BJ (cell line): ENCODE results near the gene TMSB15C. TPM values are rescaled to one million over a fixed set of nuclear protein-coding genes. Genes with fewer than 3 reads are reported as not detected.

Source experiments
- CTCF ChIA-PET: fragments of 350-600 bp; formaldehyde crosslinking; extraction: SDS; loops from one replicate; lab custom pipeline; 2021; ENCODE audit warnings: antibody characterized with exemption, inconsistent platforms; lab: Yijun Ruan, JAX
- POLR2A ChIA-PET: fragments of 300-600 bp; sonication (Branson Sonifier 250); formaldehyde crosslinking; extraction: SDS; loops from one replicate; lab custom pipeline; 2021; ENCODE audit warnings: antibody characterized with exemption; lab: Charles Lee
- DNase-seq: peaks from one replicate; pipeline ENCODE4 v3.0.0-alpha.2; 2011; ENCODE audit warnings: low read depth
- H3K27me3 ChIP-seq: 2 replicates; pipeline ENCODE4 v1.6.0; 2011; ENCODE audit warnings: low read length; ENCODE audit not compliant: control insufficient read depth, insufficient read depth
- H3K36me3 ChIP-seq: 2 replicates; pipeline ENCODE4 v1.5.1; 2011; ENCODE audit warnings: low read length; ENCODE audit not compliant: control insufficient read depth, insufficient read depth
- H3K4me3 ChIP-seq: 2 replicates; pipeline ENCODE4 v1.5.1; 2011; ENCODE audit warnings: low read depth, mild to moderate bottlenecking, control low read depth, low read length
- CTCF ChIP-seq: IDR thresholded peaks from 2 replicates; pipeline ENCODE4 v1.5.1; 2011; ENCODE audit warnings: low read depth, mild to moderate bottlenecking, control low read depth, inconsistent platforms, low read length, moderate library complexity; ENCODE audit not compliant: insufficient read depth
- polyA plus RNA-seq: library from polyadenylated mRNA; depleted of rRNA; stranded (reverse); fragments of >200 nt; gene quantifications from 2 replicates; pipeline ENCODE4 v1.2.3, GENCODE V29; 2011; rRNA removed

TMSB15C gene
- polyA plus RNA-seq, 1 experiment, result 1.2 TPM

GRCh38 chrX:104039689-104040505, 36.1 kb downstream of the TMSB15C start, which contains the start of gene H2BW2:
H2BW2 (plus strand) TSS chrX:104039956; CDS start chrX:104039995, 39 bp downstream.
- Histone ChIP-seq H3K4me3 (no peak within 1 kb of the TSS), H3K36me3 (no peaks in the 10 kb centered on the region), H3K27me3 (no peaks in the 10 kb centered on the region)
- ChIA-PET POLR2A (no interaction called here), CTCF (interaction anchor here (0.7 kb wide), 1 partner anchor 40 kb away, joined by 3 read pairs; no protein-coding TSS in a partner anchor)
- DNase-seq, result no peak
- no peak for TF ChIP-seq CTCF

Other genes with a start within 250 kb of the TMSB15C start
- gene RAB9B, start 244.0 kb downstream of the TMSB15C start, polyA plus RNA-seq, result 0.39 and 0.82 TPM in 2 replicates
- gene TMSB15B, start 113.6 kb downstream of the TMSB15C start, polyA plus RNA-seq, result 4.7 and 6.6 TPM in 2 replicates
- gene H2BW1, start 62.5 kb downstream of the TMSB15C start, polyA plus RNA-seq, result not detected in 2 replicates
- not detected in 2 replicates for gene H2BW2, start 36.3 kb downstream of the TMSB15C start, polyA plus RNA-seq
- 1.5 and 3.2 TPM in 2 replicates for gene ZCCHC18, start 36.3 kb upstream of the TMSB15C start, polyA plus RNA-seq
- gene SLC25A53, start 80.8 kb upstream of the TMSB15C start, polyA plus RNA-seq, result 4.5 and 5.0 TPM in 2 replicates
- 2.5 and 5.3 TPM in 2 replicates for gene FAM199X, start 90.2 kb upstream of the TMSB15C start, polyA plus RNA-seq
- not detected in 2 replicates for gene ESX1, start 178.7 kb upstream of the TMSB15C start, polyA plus RNA-seq